WTC11 (cell line): ENCODE results near the gene SH3BP2. TPM values are rescaled to one million over a fixed set of nuclear protein-coding genes. Genes with fewer than 3 reads are reported as not detected.

Experiments
- ATAC-seq: fragments of 200-7000 bp; cut with Tn5 transposase; 2 replicates; pipeline ENCODE4 v1.10.0; 2021; ENCODE audit warnings: mild to moderate bottlenecking, moderate library complexity
- CTCF ChIA-PET: fragments of 300-600 bp; sonication (Branson Sonifier 250); formaldehyde crosslinking; loops from one replicate; lab custom pipeline; 2021; ENCODE audit warnings: antibody characterized with exemption; lab: Charles Lee
- POLR2A ChIA-PET: fragments of 350-600 bp; sonication (Branson Sonifier 250); formaldehyde crosslinking; loops from one replicate; lab custom pipeline; 2021; ENCODE audit warnings: antibody characterized with exemption; lab: Charles Lee
- DNase-seq: peaks from one replicate; pipeline ENCODE4 v3.0.0; 2021; ENCODE audit warnings: low spot score
- H3K27ac Mint-ChIP-seq: 2 replicates; pipeline ENCODE4 v1.8.0; 2021; ENCODE audit warnings: mixed read lengths
- H3K27me3 Mint-ChIP-seq: 2 replicates; pipeline ENCODE4 v1.8.0; 2021; ENCODE audit warnings: low read depth, mild to moderate bottlenecking, moderate library complexity, mixed read lengths
- H3K36me3 Mint-ChIP-seq: 2 replicates; pipeline ENCODE4 v1.8.0; 2021; ENCODE audit warnings: mixed read lengths
- H3K4me1 Mint-ChIP-seq: 2 replicates; pipeline ENCODE4 v1.8.0; 2022; ENCODE audit warnings: mixed read lengths
- H3K4me3 Mint-ChIP-seq: 2 replicates; pipeline ENCODE4 v1.8.0; 2021; ENCODE audit warnings: mild to moderate bottlenecking, moderate library complexity, mixed read lengths
- H3K9me3 Mint-ChIP-seq: 2 replicates; pipeline ENCODE4 v1.8.0; 2021; ENCODE audit warnings: mixed read lengths
- CBFB ChIP-seq: sonication (generic); formaldehyde crosslinking; IDR thresholded peaks from 2 replicates; pipeline ENCODE4 v1.8.1; 2022; ENCODE audit warnings: mild to moderate bottlenecking, low read depth, missing genetic modification reagents
- CREM ChIP-seq: sonication (generic); formaldehyde crosslinking; IDR thresholded peaks from 2 replicates; pipeline ENCODE4 v1.8.1; 2022; ENCODE audit warnings: mild to moderate bottlenecking, missing genetic modification reagents, moderate library complexity
- E2F5 ChIP-seq: sonication (generic); formaldehyde crosslinking; IDR thresholded peaks from 2 replicates; pipeline ENCODE4 v1.8.1; 2022; ENCODE audit warnings: mild to moderate bottlenecking, moderate library complexity, missing genetic modification reagents
- FOXK1 ChIP-seq: sonication (generic); formaldehyde crosslinking; IDR thresholded peaks from 2 replicates; pipeline ENCODE4 v1.8.0; 2022; ENCODE audit warnings: mild to moderate bottlenecking, moderate library complexity, missing genetic modification reagents
- FOXP1 ChIP-seq: sonication (generic); formaldehyde crosslinking; IDR thresholded peaks from 2 replicates; pipeline ENCODE4 v1.8.0; 2022; ENCODE audit warnings: missing genetic modification reagents, mild to moderate bottlenecking, moderate library complexity, borderline replicate concordance
- FOXP4 ChIP-seq: sonication (generic); formaldehyde crosslinking; IDR thresholded peaks from 2 replicates; pipeline ENCODE4 v1.8.0; 2022; ENCODE audit warnings: mild to moderate bottlenecking, missing genetic modification reagents
- GABPB1 ChIP-seq: sonication (generic); formaldehyde crosslinking; IDR thresholded peaks from 2 replicates; pipeline ENCODE4 v1.8.1; 2023; ENCODE audit warnings: mild to moderate bottlenecking, missing genetic modification reagents
- HMGXB4 ChIP-seq: sonication (generic); formaldehyde crosslinking; IDR thresholded peaks from 2 replicates; pipeline ENCODE4 v1.8.1; 2023; ENCODE audit warnings: mild to moderate bottlenecking, moderate library complexity, missing genetic modification reagents
- IRF2 ChIP-seq: sonication (generic); formaldehyde crosslinking; IDR thresholded peaks from 2 replicates; pipeline ENCODE4 v1.8.0; 2022; ENCODE audit warnings: low read depth, missing genetic modification reagents, borderline replicate concordance
- JAZF1 ChIP-seq: fragments of 250-450 bp; sonication (Bioruptor Pico); IDR thresholded peaks from 2 replicates; pipeline ENCODE4 v1.9.0; 2021; ENCODE audit warnings: moderate library complexity, mild to moderate bottlenecking, inconsistent platforms
- NFE2L1 ChIP-seq: sonication (generic); formaldehyde crosslinking; IDR thresholded peaks from 2 replicates; pipeline ENCODE4 v1.8.1; 2023; ENCODE audit warnings: missing genetic modification reagents
- NFYB ChIP-seq: sonication (generic); formaldehyde crosslinking; conservative IDR thresholded peaks from 2 replicates; pipeline ENCODE4 v1.8.0; 2022; ENCODE audit warnings: low read depth, missing genetic modification reagents
- NR1H2 ChIP-seq: sonication (generic); formaldehyde crosslinking; IDR thresholded peaks from 2 replicates; pipeline ENCODE4 v1.9.0; 2021; ENCODE audit warnings: mild to moderate bottlenecking, moderate library complexity, missing genetic modification reagents
- RELA ChIP-seq: sonication (generic); formaldehyde crosslinking; IDR thresholded peaks from 2 replicates; pipeline ENCODE4 v1.8.1; 2022; ENCODE audit warnings: missing genetic modification reagents, mild to moderate bottlenecking, borderline replicate concordance
- SMAD4 ChIP-seq: sonication (generic); formaldehyde crosslinking; IDR thresholded peaks from 2 replicates; pipeline ENCODE4 v1.8.0; 2022; ENCODE audit warnings: mild to moderate bottlenecking, missing genetic modification reagents
- TEAD1 ChIP-seq: sonication (generic); formaldehyde crosslinking; IDR thresholded peaks from 2 replicates; pipeline ENCODE4 v1.8.0; 2022; ENCODE audit warnings: mild to moderate bottlenecking, missing genetic modification reagents
- ZBTB43 ChIP-seq: sonication (generic); formaldehyde crosslinking; IDR thresholded peaks from 2 replicates; pipeline ENCODE4 v1.8.1; 2023; ENCODE audit warnings: mild to moderate bottlenecking, missing genetic modification reagents
- total RNA-seq: library from RNA; stranded (reverse); gene quantifications from 3 replicates; pipeline ENCODE4 v1.2.3, GENCODE V29; 2021
- TF ChIP-seq, protein P1 (sequence below): sonication (generic); formaldehyde crosslinking; IDR thresholded peaks from 2 replicates; pipeline ENCODE4 v1.8.1; 2022; ENCODE audit warnings: low read depth, mild to moderate bottlenecking, moderate library complexity, missing genetic modification reagents, borderline replicate concordance
- TF ChIP-seq, protein P2 (sequence below): sonication (generic); formaldehyde crosslinking; IDR thresholded peaks from 2 replicates; pipeline ENCODE4 v1.8.0; 2023; ENCODE audit warnings: missing genetic modification reagents
- TF ChIP-seq, protein P3 (sequence below): fragments of 250-450 bp; sonication (Bioruptor Pico); IDR thresholded peaks from 2 replicates; pipeline ENCODE4 v1.9.0; 2021; ENCODE audit warnings: mild to moderate bottlenecking
- TF ChIP-seq, protein P4 (sequence below): sonication (generic); formaldehyde crosslinking; IDR thresholded peaks from 2 replicates; pipeline ENCODE4 v1.8.1; 2022; ENCODE audit warnings: low read depth, missing genetic modification reagents, borderline replicate concordance
- TF ChIP-seq, protein P5 (sequence below): sonication (generic); formaldehyde crosslinking; IDR thresholded peaks from 2 replicates; pipeline ENCODE4 v1.8.1; 2023; ENCODE audit warnings: mild to moderate bottlenecking, missing genetic modification reagents, moderate library complexity

Gene SH3BP2
- total RNA-seq, 1 experiment from 2014 or later, result 49.1 TPM

- peaks cover 22% of the 10 kb centered on the region for H3K4me1 Mint-ChIP-seq
- no peaks in the 10 kb centered on the region for H3K9me3 Mint-ChIP-seq
- ChIA-PET POLR2A (interaction anchor here (0.7 kb wide), 1 partner anchor 36 kb away, joined by 3 read pairs; no protein-coding TSS in a partner anchor), CTCF (interaction anchor here (0.6 to 1.5 kb wide), 7 partner anchors 11 to 287 kb away, joined by 3 to 10 read pairs (median 5); partner anchors contain the start of genes GRK4, NOP14 and RNF4)
- ATAC-seq (peak; percentile 79), DNase-seq (peak; percentile 83)
- H3K36me3 Mint-ChIP-seq, result 0 out of 2 replicates have a peak, but pooled peaks cover 2% of the 10 kb centered on the region
- peak within 1 kb of the TSS; percentile 73 for H3K4me3 Mint-ChIP-seq
- H3K27ac Mint-ChIP-seq, result peak within 1 kb of the TSS; percentile 32
- H3K27me3 Mint-ChIP-seq, result no peaks in the 10 kb centered on the region
- TF ChIP-seq NFYB (CRISPR knock-in tag), result 0 out of 2 replicates have a peak, but pooled peaks have one; percentile 25
- TF ChIP-seq HMGXB4 (CRISPR knock-in tag), result peak; percentile 94
- TF ChIP-seq, protein P1, sequence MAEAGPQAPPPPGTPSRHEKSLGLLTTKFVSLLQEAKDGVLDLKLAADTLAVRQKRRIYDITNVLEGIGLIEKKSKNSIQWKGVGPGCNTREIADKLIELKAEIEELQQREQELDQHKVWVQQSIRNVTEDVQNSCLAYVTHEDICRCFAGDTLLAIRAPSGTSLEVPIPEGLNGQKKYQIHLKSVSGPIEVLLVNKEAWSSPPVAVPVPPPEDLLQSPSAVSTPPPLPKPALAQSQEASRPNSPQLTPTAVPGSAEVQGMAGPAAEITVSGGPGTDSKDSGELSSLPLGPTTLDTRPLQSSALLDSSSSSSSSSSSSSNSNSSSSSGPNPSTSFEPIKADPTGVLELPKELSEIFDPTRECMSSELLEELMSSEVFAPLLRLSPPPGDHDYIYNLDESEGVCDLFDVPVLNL (CRISPR knock-in tag), result peak; percentile 37; the same call in 1 of the 2 replicates
- no peak for TF ChIP-seq JAZF1
- peak; percentile 83 for TF ChIP-seq FOXK1 (CRISPR knock-in tag)
- no peak for TF ChIP-seq ZBTB43
- TF ChIP-seq NR1H2 (CRISPR knock-in tag), result no peak
- TF ChIP-seq RELA (CRISPR knock-in tag), result peak; percentile 71; the same call in 1 of the 2 replicates
- TF ChIP-seq FOXP1, result peak; percentile 73
- TF ChIP-seq CREM (CRISPR knock-in tag), result peak; percentile 59; the same call in 1 of the 2 replicates
- peak; percentile 72 for TF ChIP-seq TEAD1 (CRISPR knock-in tag)
- TF ChIP-seq FOXP4 (CRISPR knock-in tag), result peak; percentile 90; the same call in 1 of the 2 replicates
- TF ChIP-seq SMAD4 (CRISPR knock-in tag), result no peak
- TF ChIP-seq, protein P2, sequence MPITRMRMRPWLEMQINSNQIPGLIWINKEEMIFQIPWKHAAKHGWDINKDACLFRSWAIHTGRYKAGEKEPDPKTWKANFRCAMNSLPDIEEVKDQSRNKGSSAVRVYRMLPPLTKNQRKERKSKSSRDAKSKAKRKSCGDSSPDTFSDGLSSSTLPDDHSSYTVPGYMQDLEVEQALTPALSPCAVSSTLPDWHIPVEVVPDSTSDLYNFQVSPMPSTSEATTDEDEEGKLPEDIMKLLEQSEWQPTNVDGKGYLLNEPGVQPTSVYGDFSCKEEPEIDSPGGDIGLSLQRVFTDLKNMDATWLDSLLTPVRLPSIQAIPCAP, result no peak; the same call in 1 of the 2 replicates
- TF ChIP-seq NFE2L1 (CRISPR knock-in tag), result peak; percentile 60; the same call in 1 of the 2 replicates
- TF ChIP-seq, protein P3, sequence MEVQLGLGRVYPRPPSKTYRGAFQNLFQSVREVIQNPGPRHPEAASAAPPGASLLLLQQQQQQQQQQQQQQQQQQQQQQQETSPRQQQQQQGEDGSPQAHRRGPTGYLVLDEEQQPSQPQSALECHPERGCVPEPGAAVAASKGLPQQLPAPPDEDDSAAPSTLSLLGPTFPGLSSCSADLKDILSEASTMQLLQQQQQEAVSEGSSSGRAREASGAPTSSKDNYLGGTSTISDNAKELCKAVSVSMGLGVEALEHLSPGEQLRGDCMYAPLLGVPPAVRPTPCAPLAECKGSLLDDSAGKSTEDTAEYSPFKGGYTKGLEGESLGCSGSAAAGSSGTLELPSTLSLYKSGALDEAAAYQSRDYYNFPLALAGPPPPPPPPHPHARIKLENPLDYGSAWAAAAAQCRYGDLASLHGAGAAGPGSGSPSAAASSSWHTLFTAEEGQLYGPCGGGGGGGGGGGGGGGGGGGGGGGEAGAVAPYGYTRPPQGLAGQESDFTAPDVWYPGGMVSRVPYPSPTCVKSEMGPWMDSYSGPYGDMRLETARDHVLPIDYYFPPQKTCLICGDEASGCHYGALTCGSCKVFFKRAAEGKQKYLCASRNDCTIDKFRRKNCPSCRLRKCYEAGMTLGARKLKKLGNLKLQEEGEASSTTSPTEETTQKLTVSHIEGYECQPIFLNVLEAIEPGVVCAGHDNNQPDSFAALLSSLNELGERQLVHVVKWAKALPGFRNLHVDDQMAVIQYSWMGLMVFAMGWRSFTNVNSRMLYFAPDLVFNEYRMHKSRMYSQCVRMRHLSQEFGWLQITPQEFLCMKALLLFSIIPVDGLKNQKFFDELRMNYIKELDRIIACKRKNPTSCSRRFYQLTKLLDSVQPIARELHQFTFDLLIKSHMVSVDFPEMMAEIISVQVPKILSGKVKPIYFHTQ (CRISPR knock-in tag), result no peak
- 0 out of 2 replicates have a peak, but pooled peaks have one; percentile 60 for TF ChIP-seq GABPB1 (CRISPR knock-in tag)
- TF ChIP-seq IRF2 (CRISPR knock-in tag), result no peak
- TF ChIP-seq, protein P4, sequence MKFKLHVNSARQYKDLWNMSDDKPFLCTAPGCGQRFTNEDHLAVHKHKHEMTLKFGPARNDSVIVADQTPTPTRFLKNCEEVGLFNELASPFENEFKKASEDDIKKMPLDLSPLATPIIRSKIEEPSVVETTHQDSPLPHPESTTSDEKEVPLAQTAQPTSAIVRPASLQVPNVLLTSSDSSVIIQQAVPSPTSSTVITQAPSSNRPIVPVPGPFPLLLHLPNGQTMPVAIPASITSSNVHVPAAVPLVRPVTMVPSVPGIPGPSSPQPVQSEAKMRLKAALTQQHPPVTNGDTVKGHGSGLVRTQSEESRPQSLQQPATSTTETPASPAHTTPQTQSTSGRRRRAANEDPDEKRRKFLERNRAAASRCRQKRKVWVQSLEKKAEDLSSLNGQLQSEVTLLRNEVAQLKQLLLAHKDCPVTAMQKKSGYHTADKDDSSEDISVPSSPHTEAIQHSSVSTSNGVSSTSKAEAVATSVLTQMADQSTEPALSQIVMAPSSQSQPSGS, result no peak
- peak; percentile 42; the same call in 1 of the 2 replicates for TF ChIP-seq E2F5 (CRISPR knock-in tag)
- no peak for TF ChIP-seq CBFB
- TF ChIP-seq, protein P5, sequence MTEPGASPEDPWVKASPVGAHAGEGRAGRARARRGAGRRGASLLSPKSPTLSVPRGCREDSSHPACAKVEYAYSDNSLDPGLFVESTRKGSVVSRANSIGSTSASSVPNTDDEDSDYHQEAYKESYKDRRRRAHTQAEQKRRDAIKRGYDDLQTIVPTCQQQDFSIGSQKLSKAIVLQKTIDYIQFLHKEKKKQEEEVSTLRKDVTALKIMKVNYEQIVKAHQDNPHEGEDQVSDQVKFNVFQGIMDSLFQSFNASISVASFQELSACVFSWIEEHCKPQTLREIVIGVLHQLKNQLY, result no peak
Measured at GRCh38 chr4:2755821-2756690, 36.8 kb upstream of the SH3BP2 start, which contains the start of gene TNIP2. Gene TNIP2, minus strand, starts transcription at chr4:2756336. Its CDS starts 47 bp downstream, at chr4:2756289.
